Left lung (tissue), 10 donors: ENCODE results near the gene RPS10. TPM values are rescaled to one million over a fixed set of nuclear protein-coding genes. Genes with fewer than 3 reads are reported as not detected.

ENCODE experiments used
- ATAC-seq: fragments of 200-7000 bp; cut with Tn5 transposase; one replicate; pipeline ENCODE4 v1.9.1; 2020; ENCODE audit warnings: moderate library complexity
- DNase-seq, 4 donors: peaks; one replicate each; pipeline ENCODE4 v3.0.0-alpha.2; 2013 to 2020
- H3K27ac ChIP-seq, 2 donors: fragments of 200-600 bp; sonication (generic) in 1 of 2; one replicate each; pipeline versions ENCODE4 v1.5.0 to v1.8.0; 2020 to 2021
- H3K27me3 ChIP-seq, 2 donors: fragments of 200-600 bp; sonication (generic) in 1 of 2; one replicate each; pipeline versions ENCODE4 v1.5.0 to v1.8.0; 2020 to 2021
- H3K36me3 ChIP-seq, 2 donors: fragments of 200-600 bp; sonication (generic) in 1 of 2; one replicate each; pipeline versions ENCODE4 v1.5.0 to v1.8.0; 2020 to 2021
- H3K4me1 ChIP-seq, 2 donors: fragments of 200-600 bp; one replicate each; pipeline ENCODE4 v1.8.0; 2021
- H3K4me3 ChIP-seq, 2 donors: fragments of 200-600 bp; sonication (generic) in 1 of 2; one replicate each; pipeline versions ENCODE4 v1.5.0 to v1.8.0; 2020 to 2021; ENCODE audit warnings: mild to moderate bottlenecking in 1 of 2
- H3K9me3 ChIP-seq, 2 donors: fragments of 200-600 bp; sonication (generic) in 1 of 2; one replicate each; pipeline versions ENCODE4 v1.5.0 to v1.8.0; 2020 to 2021
- CTCF ChIP-seq, 2 donors: fragments of 200-600 bp; sonication (generic) in 1 of 2; IDR thresholded peaks; one replicate each; pipeline versions ENCODE4 v1.5.0 to v1.8.0; 2021; ENCODE audit warnings: antibody characterized with exemption in 2 of 2
- intact Hi-C, 2 donors: fragments of 100-400 bp; cut with DNase I; formaldehyde crosslinking; loops; one replicate each; pipeline versions ENCODE4 v1.11.2 to v1.14.2; 2022
- polyA plus RNA-seq, 6 donors: library from polyadenylated mRNA; unstranded; fragments of 120-200 nt; gene quantifications; one replicate each; pipeline ENCODE4 v1.2.1, GENCODE V29; 2013; ENCODE audit not compliant: insufficient read length in 6 of 6
- total RNA-seq, 2 donors: library from RNA; stranded (reverse); fragmentation: NEBNext Ultra II Directional; extraction: Animal tissue kit (Norgen Biotek cat#: 25700); gene quantifications; one replicate each; pipeline ENCODE4 v1.2.1, GENCODE V29; 2021
- donor health status: DM: no; HTN: yes; CAD: no.
- donor health status: DM: no; HTN: no; CAD: no.

RPS10 gene
- total and polyA plus RNA-seq, 8 donors: 1,031 to 1,686 (median 1,594) TPM

GRCh38 chr6:34396518-34396917 is 29.4 kb downstream of the RPS10 start:
- no peak overlapping the region for H3K27ac ChIP-seq
- H3K36me3 ChIP-seq: no peaks in the 10 kb centered on the region
- H3K9me3 ChIP-seq: peaks cover 0 to 5% of the 10 kb centered on the region in 2 donors
- H3K4me1 ChIP-seq: peaks cover 7 to 15% of the 10 kb centered on the region in 2 donors
- DNase-seq (no peak), ATAC-seq (no peak)
- H3K4me3 ChIP-seq: no peak overlapping the region
- intact Hi-C loops: no loop called here
- no peak for TF ChIP-seq CTCF (IDR thresholded peaks at IDR 0.05)
- no peaks in the 10 kb centered on the region for H3K27me3 ChIP-seq

GRCh38 chr6:34393966-34394305 is 31.9 kb downstream of the RPS10 start:
- H3K27me3 ChIP-seq: no peaks in the 10 kb centered on the region
- H3K4me3 ChIP-seq: no peak overlapping the region
- DNase-seq (no peak), ATAC-seq (no peak)
- peaks cover 0 to 5% of the 10 kb centered on the region in 2 donors for H3K9me3 ChIP-seq
- H3K4me1 ChIP-seq: peaks cover 7 to 39% of the 10 kb centered on the region in 2 donors
- no peaks in the 10 kb centered on the region for H3K36me3 ChIP-seq
- intact Hi-C loops: no loop called here
- TF ChIP-seq CTCF (IDR thresholded peaks at IDR 0.05): no peak
- peak overlapping the region in 1 of 2 donors; percentile 99 for H3K27ac ChIP-seq

- ATAC-seq: no peak
- intact Hi-C loops: no loop called here
Measured at GRCh38 chr6:34393191-34393965, 32.5 kb downstream of the RPS10 start.

GRCh38 chr6:34392497-34393190 is 33.2 kb downstream of the RPS10 start, which contains the start of gene NUDT3:
TSS of gene NUDT3 (minus strand) at chr6:34392669. CDS start at chr6:34392362, 307 bp downstream.
- intact Hi-C loops: no loop called here
- Histone ChIP-seq H3K4me3 (peak within 1 kb of the TSS; percentile 77 to 94), H3K27me3 (no peaks in the 10 kb centered on the region), H3K9me3 (peaks cover 0 to 5% of the 10 kb centered on the region in 2 donors), H3K27ac (peak within 1 kb of the TSS; percentile 94 to 99), H3K4me1 (peaks cover 7 to 51% of the 10 kb centered on the region in 2 donors), H3K36me3 (no peaks in the 10 kb centered on the region)
- DNase-seq (peak; percentile 96 to 100 (median 98)), ATAC-seq (peak; percentile 92)
- peak; percentile 87 to 88 for TF ChIP-seq CTCF (IDR thresholded peaks at IDR 0.05)

More at GRCh38 chr6:34393191-34393965, 32.5 kb downstream of the RPS10 start:
- no peak for DNase-seq
- TF ChIP-seq CTCF (IDR thresholded peaks at IDR 0.05): no peak
- Histone ChIP-seq H3K4me3 (peak overlapping the region; percentile 77 to 94), H3K9me3 (peaks cover 0 to 5% of the 10 kb centered on the region in 2 donors), H3K27me3 (no peaks in the 10 kb centered on the region), H3K36me3 (no peaks in the 10 kb centered on the region), H3K27ac (peak overlapping the region; percentile 94 to 99), H3K4me1 (peaks cover 7 to 44% of the 10 kb centered on the region in 2 donors)
